ENCODE data around the gene PDSS2. TPM values are rescaled to one million over a fixed set of nuclear protein-coding genes. Genes with fewer than 3 reads are reported as not detected.
"Not testable (repeated sequence)": the region's sequence is repeated elsewhere in the genome, so short reads cannot be mapped to it uniquely, and the experiment has no call there.

PDSS2 gene
- total and polyA plus RNA-seq, 3 donors from 2014 or later = 15.1 to 19.4 (median 17.0) TPM

GRCh38 chr6:107171513-107171912 is 287.9 kb downstream of the PDSS2 start:
- no peaks in the 10 kb centered on the region for H3K4me1 ChIP-seq

DNA sequence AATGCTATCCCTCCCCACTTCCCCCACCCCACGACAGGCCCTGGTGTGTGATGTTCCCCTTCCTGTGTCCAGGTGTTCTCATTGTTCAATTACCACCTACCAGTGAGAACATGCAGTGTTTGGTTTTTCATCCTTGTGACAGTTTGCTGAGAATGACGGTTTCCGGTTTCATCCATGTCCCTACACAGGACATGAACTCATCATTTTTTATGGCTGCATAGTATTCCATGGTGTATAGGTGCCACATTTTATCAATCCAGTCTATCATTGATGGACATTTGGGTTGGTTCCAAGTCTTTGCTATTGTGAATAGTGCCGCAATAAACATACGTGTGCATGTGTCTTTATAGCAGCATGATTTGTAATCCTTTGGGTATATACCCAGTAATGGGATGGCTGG is 295.1 kb downstream of the PDSS2 start:
- intact Hi-C loops (cut with DNase I; ENCODE audit: low total_unique reads); H3K36me3 ChIP-seq (ENCODE audit: low read depth, missing control alignments); H3K9me3 ChIP-seq; H3K4me3 ChIP-seq; H3K27ac ChIP-seq; DNase-seq; H3K27me3 ChIP-seq; H3K4me1 ChIP-seq: not testable (repeated sequence)
- WGBS, 2 donors = 85 to 96% methylated on average over 3 of the region's 5 CpGs

More at GRCh38 chr6:107171513-107171912, 287.9 kb downstream of the PDSS2 start:
- Histone ChIP-seq H3K9me3 (no peaks in the 10 kb centered on the region), H3K36me3 (ENCODE audit: low read depth, missing control alignments) (no peaks in the 10 kb centered on the region), H3K27me3 (no peaks in the 10 kb centered on the region), H3K27ac (no peak overlapping the region), H3K4me3 (no peak overlapping the region)
- intact Hi-C loops (cut with DNase I; ENCODE audit: low total_unique reads) = no loop called here
- no peak for TF ChIP-seq POLR2A (IDR thresholded peaks at IDR 0.05)
- TF ChIP-seq, protein P1, sequence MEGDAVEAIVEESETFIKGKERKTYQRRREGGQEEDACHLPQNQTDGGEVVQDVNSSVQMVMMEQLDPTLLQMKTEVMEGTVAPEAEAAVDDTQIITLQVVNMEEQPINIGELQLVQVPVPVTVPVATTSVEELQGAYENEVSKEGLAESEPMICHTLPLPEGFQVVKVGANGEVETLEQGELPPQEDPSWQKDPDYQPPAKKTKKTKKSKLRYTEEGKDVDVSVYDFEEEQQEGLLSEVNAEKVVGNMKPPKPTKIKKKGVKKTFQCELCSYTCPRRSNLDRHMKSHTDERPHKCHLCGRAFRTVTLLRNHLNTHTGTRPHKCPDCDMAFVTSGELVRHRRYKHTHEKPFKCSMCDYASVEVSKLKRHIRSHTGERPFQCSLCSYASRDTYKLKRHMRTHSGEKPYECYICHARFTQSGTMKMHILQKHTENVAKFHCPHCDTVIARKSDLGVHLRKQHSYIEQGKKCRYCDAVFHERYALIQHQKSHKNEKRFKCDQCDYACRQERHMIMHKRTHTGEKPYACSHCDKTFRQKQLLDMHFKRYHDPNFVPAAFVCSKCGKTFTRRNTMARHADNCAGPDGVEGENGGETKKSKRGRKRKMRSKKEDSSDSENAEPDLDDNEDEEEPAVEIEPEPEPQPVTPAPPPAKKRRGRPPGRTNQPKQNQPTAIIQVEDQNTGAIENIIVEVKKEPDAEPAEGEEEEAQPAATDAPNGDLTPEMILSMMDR (IDR thresholded peaks at IDR 0.05) = no peak
- WGBS, 2 donors = 92 to 94% methylated on average over 5 of the region's 5 CpGs
- no peak for DNase-seq

GRCh38 chr6:107161521-107161920 is 297.8 kb downstream of the PDSS2 start:
- no peaks in the 10 kb centered on the region for H3K9me3 ChIP-seq
- no peak overlapping the region for H3K27ac ChIP-seq
- H3K4me1 ChIP-seq = no peaks in the 10 kb centered on the region
- H3K27me3 ChIP-seq = no peaks in the 10 kb centered on the region
- no peak overlapping the region for H3K4me3 ChIP-seq
- no peaks in the 10 kb centered on the region for H3K36me3 ChIP-seq (ENCODE audit: low read depth, missing control alignments)
- intact Hi-C loops (cut with DNase I; ENCODE audit: low total_unique reads) = no loop called here
- no peak for DNase-seq
- TF ChIP-seq POLR2A (IDR thresholded peaks at IDR 0.05) = no peak
- TF ChIP-seq, protein P1 (IDR thresholded peaks at IDR 0.05) = no peak
- WGBS, 2 donors = 95 to 98% methylated on average over 3 of the region's 3 CpGs

DNA sequence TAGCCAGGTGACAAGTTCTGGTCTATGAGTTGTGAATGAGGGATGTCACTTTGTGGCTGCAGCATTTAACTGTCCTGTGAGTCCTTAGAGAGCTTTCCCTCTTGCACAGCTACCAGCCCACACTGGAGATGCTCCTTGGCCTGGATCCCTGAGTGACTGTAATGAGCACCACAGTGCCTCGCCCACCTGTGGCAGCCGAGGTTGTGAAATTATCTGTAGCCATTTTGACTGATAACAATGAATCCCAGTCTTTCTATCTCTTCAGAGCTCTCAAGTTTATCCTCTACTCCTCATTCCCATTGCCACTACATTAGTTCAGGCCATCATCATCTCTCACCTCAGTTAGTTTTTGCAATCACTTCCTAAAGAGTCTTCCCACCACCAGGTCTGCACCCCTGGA is 302.7 kb downstream of the PDSS2 start:
- Histone ChIP-seq H3K9me3 (no peaks in the 10 kb centered on the region), H3K36me3 (ENCODE audit: low read depth, missing control alignments) (no peaks in the 10 kb centered on the region), H3K27me3 (no peaks in the 10 kb centered on the region), H3K4me1 (no peaks in the 10 kb centered on the region), H3K27ac (no peak overlapping the region), H3K4me3 (no peak overlapping the region)
- TF ChIP-seq, protein P1 (IDR thresholded peaks at IDR 0.05) = no peak
- no peak for TF ChIP-seq POLR2A (IDR thresholded peaks at IDR 0.05)
- no peak for DNase-seq
- intact Hi-C loops (cut with DNase I; ENCODE audit: low total_unique reads) = no loop called here
- 53 to 76% methylated on average over 2 of the region's 2 CpGs for WGBS, 2 donors

- Histone ChIP-seq H3K4me1 (no peaks in the 10 kb centered on the region), H3K36me3 (ENCODE audit: low read depth, missing control alignments) (no peaks in the 10 kb centered on the region), H3K27me3 (no peaks in the 10 kb centered on the region), H3K4me3 (no peak overlapping the region), H3K9me3 (no peaks in the 10 kb centered on the region), H3K27ac (no peak overlapping the region)
- no peak for TF ChIP-seq POLR2A (IDR thresholded peaks at IDR 0.05)
- TF ChIP-seq, protein P1 (IDR thresholded peaks at IDR 0.05) = no peak
- intact Hi-C loops (cut with DNase I; ENCODE audit: low total_unique reads) = no loop called here
- WGBS, 2 donors = 81 to 86% methylated on average over 2 of the region's 2 CpGs
- DNase-seq = no peak
These were observed 304.6 kb downstream of the PDSS2 start for GRCh38 chr6:107154801-107155160.

All from testis (tissue), 3 donors.